Breast epithelium (tissue), 4 donors: ENCODE results near the gene DUS2. TPM values are rescaled to one million over a fixed set of nuclear protein-coding genes. Genes with fewer than 3 reads are reported as not detected.
"Not testable (repeated sequence)": the region's sequence is repeated elsewhere in the genome, so short reads cannot be mapped to it uniquely, and the experiment has no call there.

ENCODE experiments used
- DNase-seq, 2 donors: peaks; one replicate each; pipeline ENCODE4 v3.0.0-alpha.2; 2019; ENCODE audit warnings: low spot score in 2 of 2
- H3K27ac ChIP-seq, 2 donors: fragments of 200-600 bp; sonication (generic) in 1 of 2; one replicate each; pipeline ENCODE4 v1.5.1; 2016 to 2019; ENCODE audit warnings: mild to moderate bottlenecking in 1 of 2
- H3K27me3 ChIP-seq, 2 donors: fragments of 200-600 bp; sonication (generic) in 1 of 2; one replicate each; pipeline versions ENCODE4 v1.5.1 to v1.6.0; 2017 to 2019; ENCODE audit warnings: control low read depth in 1 of 2, mild to moderate bottlenecking in 1 of 2
- H3K36me3 ChIP-seq: fragments of 200-600 bp; one replicate; pipeline ENCODE4 v1.5.1; 2019
- H3K4me1 ChIP-seq, 2 donors: fragments of 200-600 bp; sonication (generic); one replicate each; pipeline ENCODE4 v1.5.1; 2016 to 2019; ENCODE audit warnings: control low read depth in 1 of 2
- H3K4me3 ChIP-seq, 3 donors: fragments of 200-600 bp; sonication (generic); 1 replicate in 2 of 3; 2 replicates in 1 of 3; pipeline ENCODE4 v1.5.1; 2016 to 2019; ENCODE audit warnings: mild to moderate bottlenecking in 3 of 3, moderate library complexity in 2 of 3
- H3K9me3 ChIP-seq, 2 donors: fragments of 200-600 bp; sonication (generic) in 1 of 2; one replicate each; pipeline ENCODE4 v1.5.1; 2016 to 2019; ENCODE audit warnings: control low read depth in 1 of 2
- CTCF ChIP-seq, 3 donors: fragments of 450-650 bp; IDR thresholded peaks; one replicate each; pipeline ENCODE4 v1.5.1; 2016 to 2017; ENCODE audit warnings: antibody characterized with exemption in 3 of 3, mild to moderate bottlenecking in 3 of 3, moderate library complexity in 3 of 3
- POLR2A ChIP-seq: fragments of 450-650 bp; IDR thresholded peaks from one replicate; pipeline ENCODE4 v1.6.1; 2016; ENCODE audit warnings: antibody characterized with exemption, mild to moderate bottlenecking, moderate library complexity
- POLR2AphosphoS5 ChIP-seq, 3 donors: sonication (generic); formaldehyde crosslinking; IDR thresholded peaks; one replicate each; pipeline ENCODE4 v1.6.1; 2017; ENCODE audit warnings: antibody characterized with exemption in 3 of 3
- intact Hi-C: fragments of 100-400 bp; cut with DNase I; formaldehyde crosslinking; loops from one replicate; pipeline ENCODE4 v1.15.1; 2023; ENCODE audit warnings: low total_unique reads
- total RNA-seq, 3 donors: library from RNA; depleted of rRNA; stranded (reverse); fragments of >200 nt; gene quantifications; one replicate each; pipeline ENCODE4 v1.1.0, GENCODE V29; 2016

DUS2 gene
- total RNA-seq, 3 donors from 2014 or later: 6.9 to 10.5 (median 7.7) TPM

DNA sequence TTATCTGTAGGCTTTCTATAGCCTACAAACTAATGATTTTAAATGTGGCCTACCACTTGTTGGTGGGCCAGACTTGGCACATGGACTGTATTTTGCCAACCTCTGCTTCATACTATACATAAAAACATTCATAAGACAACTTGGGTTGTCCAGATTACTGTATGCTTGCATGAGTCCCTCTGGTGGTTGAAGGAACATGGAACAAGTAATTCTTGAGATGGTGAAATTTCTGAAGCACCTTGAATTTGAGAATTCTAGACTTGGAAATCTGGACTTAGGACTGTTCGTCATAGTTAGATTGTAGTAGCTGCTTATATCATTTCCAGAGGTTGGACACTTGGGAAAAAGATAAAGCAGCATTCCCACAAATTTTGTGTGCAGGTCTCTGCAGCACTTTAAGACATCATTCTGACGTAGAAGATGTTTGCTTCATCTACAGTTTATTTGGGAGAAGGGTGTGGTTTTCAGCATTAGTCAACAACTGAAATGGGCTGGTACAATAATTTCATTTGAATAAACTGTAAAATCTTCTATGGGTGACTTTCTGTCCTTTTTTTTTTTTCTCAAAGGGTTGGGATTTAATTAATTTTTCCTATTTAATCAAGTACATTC lies 93.3 kb downstream of the DUS2 start:
- no peaks in the 10 kb centered on the region for H3K4me1 ChIP-seq
- no peaks in the 10 kb centered on the region for H3K36me3 ChIP-seq
- no peak for DNase-seq
- intact Hi-C loops: no loop called here
- H3K9me3 ChIP-seq: no peaks in the 10 kb centered on the region
- H3K4me3 ChIP-seq: no peak overlapping the region
- peak in 1 of 3 donors; percentile 17 for TF ChIP-seq CTCF (IDR thresholded peaks at IDR 0.05)
- no peak for TF ChIP-seq POLR2A
- no peaks in the 10 kb centered on the region for H3K27me3 ChIP-seq
- H3K27ac ChIP-seq: no peak overlapping the region

- Histone ChIP-seq H3K4me1 (no peaks in the 10 kb centered on the region), H3K27ac (no peak overlapping the region), H3K9me3 (no peaks in the 10 kb centered on the region), H3K36me3 (no peaks in the 10 kb centered on the region), H3K27me3 (no peaks in the 10 kb centered on the region), H3K4me3 (no peak overlapping the region)
- DNase-seq: no peak
- no peak for TF ChIP-seq POLR2A
- TF ChIP-seq CTCF (IDR thresholded peaks at IDR 0.05): no peak
- TF ChIP-seq POLR2AphosphoS5 (IDR thresholded peaks at IDR 0.05): no peak
- intact Hi-C loops: no loop called here
Measured at GRCh38 chr16:68117884-68118283, 94.8 kb downstream of the DUS2 start.

DNA sequence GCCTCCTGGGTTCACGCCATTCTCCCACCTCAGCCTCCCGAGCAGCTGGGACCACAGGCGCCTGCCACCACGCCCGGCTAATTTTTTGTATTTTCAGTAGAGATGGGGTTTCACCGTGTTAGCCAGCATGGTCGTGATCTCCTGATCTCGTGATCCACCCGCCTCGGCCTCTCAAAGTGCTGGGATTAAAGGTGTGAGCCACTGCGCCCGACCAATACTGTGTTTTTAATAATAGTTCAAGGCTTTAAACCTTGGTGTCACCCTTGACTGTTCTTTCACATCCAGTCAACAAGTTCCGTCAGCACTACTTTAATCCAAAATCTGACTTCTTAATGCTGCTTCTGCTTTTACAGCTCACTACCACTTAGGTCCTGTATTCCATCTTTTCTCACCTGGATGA lies 95.9 kb downstream of the DUS2 start:
- H3K4me1 ChIP-seq, H3K27ac ChIP-seq, H3K4me3 ChIP-seq, H3K9me3 ChIP-seq, H3K27me3 ChIP-seq, H3K36me3 ChIP-seq, DNase-seq, intact Hi-C loops: not testable (repeated sequence)

GRCh38 chr16:68120496-68120895 lies 97.4 kb downstream of the DUS2 start:
- H3K27ac ChIP-seq, H3K36me3 ChIP-seq, H3K4me1 ChIP-seq, H3K9me3 ChIP-seq, DNase-seq, H3K4me3 ChIP-seq, H3K27me3 ChIP-seq: not testable (repeated sequence)
- intact Hi-C loops: loop anchor here (10.0 kb wide), 1 partner anchor 694 kb away; no protein-coding TSS in a partner anchor

DNA sequence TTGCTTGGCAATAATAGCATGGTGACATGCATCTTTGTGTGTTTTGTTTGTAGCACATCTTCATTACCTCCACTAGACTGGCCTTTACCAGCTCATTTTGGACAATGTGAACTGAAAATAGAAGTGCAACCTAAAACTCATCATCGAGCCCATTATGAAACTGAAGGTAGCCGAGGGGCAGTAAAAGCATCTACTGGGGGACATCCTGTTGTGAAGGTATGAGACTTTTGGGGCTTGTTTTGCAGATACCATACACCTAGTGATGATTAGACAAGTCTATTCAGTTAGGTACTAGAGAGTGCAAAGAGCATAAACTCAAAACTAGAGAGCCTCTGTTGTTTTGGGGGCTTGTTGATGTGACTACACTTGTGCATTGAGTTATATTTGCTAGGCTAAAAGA lies 103.3 kb downstream of the DUS2 start:
- no peaks in the 10 kb centered on the region for H3K4me1 ChIP-seq
- no peaks in the 10 kb centered on the region for H3K9me3 ChIP-seq
- no peak overlapping the region for H3K4me3 ChIP-seq
- no peak for TF ChIP-seq POLR2AphosphoS5 (IDR thresholded peaks at IDR 0.05)
- no peak for TF ChIP-seq POLR2A
- TF ChIP-seq CTCF (IDR thresholded peaks at IDR 0.05): no peak
- no peak overlapping the region for H3K27ac ChIP-seq
- H3K27me3 ChIP-seq: no peaks in the 10 kb centered on the region
- intact Hi-C loops: loop anchor here (10.0 kb wide), 1 partner anchor 688 kb away; no protein-coding TSS in a partner anchor
- no peak for DNase-seq
- H3K36me3 ChIP-seq: no peaks in the 10 kb centered on the region

- intact Hi-C loops: loop anchor here (10.0 kb wide), 1 partner anchor 686 kb away; no protein-coding TSS in a partner anchor
- DNase-seq: no peak
- no peak for TF ChIP-seq POLR2AphosphoS5 (IDR thresholded peaks at IDR 0.05)
- no peak for TF ChIP-seq CTCF (IDR thresholded peaks at IDR 0.05)
- TF ChIP-seq POLR2A: no peak
- H3K9me3 ChIP-seq: no peaks in the 10 kb centered on the region
- H3K36me3 ChIP-seq: no peaks in the 10 kb centered on the region
- no peak overlapping the region for H3K27ac ChIP-seq
- no peak overlapping the region for H3K4me3 ChIP-seq
- H3K4me1 ChIP-seq: no peaks in the 10 kb centered on the region
- no peaks in the 10 kb centered on the region for H3K27me3 ChIP-seq
Measured at GRCh38 chr16:68128577-68129305, 105.7 kb downstream of the DUS2 start.
